ENCODE results near the gene GSTK1. TPM values are rescaled to one million over a fixed set of nuclear protein-coding genes. Genes with fewer than 3 reads are reported as not detected.

The GSTK1 gene
- polyA plus RNA-seq, 1 of the 3 experiments (the other 2 are of a cell fraction): 299 TPM

- Histone ChIP-seq H3K9me2 (no peaks in the 10 kb centered on the region), H3K79me2 (ENCODE audit: insufficient read depth) (no peaks in the 10 kb centered on the region), H3F3A (replicated peaks; ENCODE audit: insufficient read depth) (no peaks in the 10 kb centered on the region), H3K9ac (peak overlapping the region; percentile 6; the same call in 1 of the 2 replicates), H3K9me3 (no peaks in the 10 kb centered on the region), H2AFZ (ENCODE audit: low read depth) (peak overlapping the region; percentile 31; the same call in 1 of the 2 replicates), H3K4me1 (ENCODE audit: control insufficient read depth in 1 of 2, insufficient read depth in 2 of 2, low read depth in 1 of 2, low read length in 1 of 2) (peaks cover 5 to 9% of the 10 kb centered on the region in 2 experiments; a peak in 2 of 4 replicates), H3K27ac (ENCODE audit: low read depth in 2 of 2, low read length in 1 of 2) (peak overlapping the region in 1 of 2 experiments; percentile 44; a peak in 2 of 4 replicates), H3K4me2 (peak overlapping the region; percentile 20; the same call in 1 of the 2 replicates), H3K36me3 (replicated peaks in 1 of 2; ENCODE audit: control insufficient read depth in 1 of 2, insufficient read depth in 2 of 2, low read length in 1 of 2) (no peaks in the 10 kb centered on the region), H4K20me1 (ENCODE audit: insufficient read depth) (no peaks in the 10 kb centered on the region), H3K4me3 (ENCODE audit: low read depth in 2 of 2, low read length in 1 of 2) (no peak overlapping the region), H3K27me3 (ENCODE audit: insufficient read depth) (no peaks in the 10 kb centered on the region)
- CTCF ChIA-PET: interaction anchor here (0.8 to 2.3 kb wide), 5 partner anchors 17 to 137 kb away, joined by 3 to 11 read pairs (median 4); partner anchors contain the start of gene GSTK1
- TF ChIP-seq, protein P1, sequence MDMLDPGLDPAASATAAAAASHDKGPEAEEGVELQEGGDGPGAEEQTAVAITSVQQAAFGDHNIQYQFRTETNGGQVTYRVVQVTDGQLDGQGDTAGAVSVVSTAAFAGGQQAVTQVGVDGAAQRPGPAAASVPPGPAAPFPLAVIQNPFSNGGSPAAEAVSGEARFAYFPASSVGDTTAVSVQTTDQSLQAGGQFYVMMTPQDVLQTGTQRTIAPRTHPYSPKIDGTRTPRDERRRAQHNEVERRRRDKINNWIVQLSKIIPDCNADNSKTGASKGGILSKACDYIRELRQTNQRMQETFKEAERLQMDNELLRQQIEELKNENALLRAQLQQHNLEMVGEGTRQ (IDR thresholded peaks at IDR 0.05; ENCODE audit: borderline replicate concordance, low read depth, low read length): no peak
- no peak for TF ChIP-seq RCOR1 (IDR thresholded peaks at IDR 0.05; ENCODE audit: low read length)
- no peak for TF ChIP-seq IRF3 (IDR thresholded peaks at IDR 0.05; ENCODE audit: low read depth, low read length)
- no peak for TF ChIP-seq CHD2 (IDR thresholded peaks at IDR 0.05; ENCODE audit: low read length, partially characterized antibody)
- no peak for TF ChIP-seq MXI1 (IDR thresholded peaks at IDR 0.05; ENCODE audit: low read depth, low read length)
- TF ChIP-seq, protein P2, sequence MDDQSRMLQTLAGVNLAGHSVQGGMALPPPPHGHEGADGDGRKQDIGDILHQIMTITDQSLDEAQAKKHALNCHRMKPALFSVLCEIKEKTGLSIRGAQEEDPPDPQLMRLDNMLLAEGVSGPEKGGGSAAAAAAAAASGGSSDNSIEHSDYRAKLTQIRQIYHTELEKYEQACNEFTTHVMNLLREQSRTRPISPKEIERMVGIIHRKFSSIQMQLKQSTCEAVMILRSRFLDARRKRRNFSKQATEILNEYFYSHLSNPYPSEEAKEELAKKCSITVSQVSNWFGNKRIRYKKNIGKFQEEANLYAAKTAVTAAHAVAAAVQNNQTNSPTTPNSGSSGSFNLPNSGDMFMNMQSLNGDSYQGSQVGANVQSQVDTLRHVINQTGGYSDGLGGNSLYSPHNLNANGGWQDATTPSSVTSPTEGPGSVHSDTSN (IDR thresholded peaks at IDR 0.05): no peak
- TF ChIP-seq GATA2 (CRISPR knock-in tag; IDR thresholded peaks at IDR 0.05): no peak
- no peak for TF ChIP-seq EP300 (IDR thresholded peaks at IDR 0.05; ENCODE audit: borderline replicate concordance in 1 of 2, low read depth in 1 of 2, low read length in 1 of 2)
- TF ChIP-seq NRF1 (IDR thresholded peaks at IDR 0.05; ENCODE audit: low read depth, low read length): no peak
- TF ChIP-seq SMC3 (IDR thresholded peaks at IDR 0.05; ENCODE audit: low read depth, low read length): no peak
- TF ChIP-seq, protein P3, sequence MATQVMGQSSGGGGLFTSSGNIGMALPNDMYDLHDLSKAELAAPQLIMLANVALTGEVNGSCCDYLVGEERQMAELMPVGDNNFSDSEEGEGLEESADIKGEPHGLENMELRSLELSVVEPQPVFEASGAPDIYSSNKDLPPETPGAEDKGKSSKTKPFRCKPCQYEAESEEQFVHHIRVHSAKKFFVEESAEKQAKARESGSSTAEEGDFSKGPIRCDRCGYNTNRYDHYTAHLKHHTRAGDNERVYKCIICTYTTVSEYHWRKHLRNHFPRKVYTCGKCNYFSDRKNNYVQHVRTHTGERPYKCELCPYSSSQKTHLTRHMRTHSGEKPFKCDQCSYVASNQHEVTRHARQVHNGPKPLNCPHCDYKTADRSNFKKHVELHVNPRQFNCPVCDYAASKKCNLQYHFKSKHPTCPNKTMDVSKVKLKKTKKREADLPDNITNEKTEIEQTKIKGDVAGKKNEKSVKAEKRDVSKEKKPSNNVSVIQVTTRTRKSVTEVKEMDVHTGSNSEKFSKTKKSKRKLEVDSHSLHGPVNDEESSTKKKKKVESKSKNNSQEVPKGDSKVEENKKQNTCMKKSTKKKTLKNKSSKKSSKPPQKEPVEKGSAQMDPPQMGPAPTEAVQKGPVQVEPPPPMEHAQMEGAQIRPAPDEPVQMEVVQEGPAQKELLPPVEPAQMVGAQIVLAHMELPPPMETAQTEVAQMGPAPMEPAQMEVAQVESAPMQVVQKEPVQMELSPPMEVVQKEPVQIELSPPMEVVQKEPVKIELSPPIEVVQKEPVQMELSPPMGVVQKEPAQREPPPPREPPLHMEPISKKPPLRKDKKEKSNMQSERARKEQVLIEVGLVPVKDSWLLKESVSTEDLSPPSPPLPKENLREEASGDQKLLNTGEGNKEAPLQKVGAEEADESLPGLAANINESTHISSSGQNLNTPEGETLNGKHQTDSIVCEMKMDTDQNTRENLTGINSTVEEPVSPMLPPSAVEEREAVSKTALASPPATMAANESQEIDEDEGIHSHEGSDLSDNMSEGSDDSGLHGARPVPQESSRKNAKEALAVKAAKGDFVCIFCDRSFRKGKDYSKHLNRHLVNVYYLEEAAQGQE (IDR thresholded peaks at IDR 0.05; ENCODE audit: low read depth, low read length): no peak
- TF ChIP-seq TCF12 (IDR thresholded peaks at IDR 0.05): no peak
- TF ChIP-seq RXRA (IDR thresholded peaks at IDR 0.05; ENCODE audit: borderline replicate concordance, low read depth): no peak
- DNase-seq: no peak
- POLR2A ChIA-PET: interaction anchor here (0.8 kb wide), 1 partner anchor 17 kb away, joined by 3 read pairs; the partner anchor contains the start of gene GSTK1
- 79% methylated on average over 1 of the region's 1 CpG for WGBS (ENCODE audit: low lambda C conversion rate)
These were observed 16.9 kb downstream of the GSTK1 start for GRCh38 chr7:143280160-143280559.
